ENCODE results near the gene IL1B.

The IL1B gene

GRCh38 chr2:112831513-112831845 lies 5.1 kb downstream of the IL1B start:
- TF ChIP-seq JUND (IDR thresholded peaks at IDR 0.05; ENCODE audit: low read depth), result no peak
- in situ Hi-C loops (cut with HindIII; ENCODE audit: low pct_unique_long_range_greater_than_20kb, low sequenced_read_pairs), result no loop called here
- no peak for DNase-seq (ENCODE audit: low read depth in 1 of 2, low spot score in 1 of 2)

GRCh38 chr2:112830682-112831512 lies 5.7 kb downstream of the IL1B start:
- in situ Hi-C loops (cut with HindIII; ENCODE audit: low pct_unique_long_range_greater_than_20kb, low sequenced_read_pairs), result no loop called here
- DNase-seq (ENCODE audit: low read depth in 1 of 2, low spot score in 1 of 2), result no peak
- no peak for TF ChIP-seq JUND (IDR thresholded peaks at IDR 0.05; ENCODE audit: low read depth)

- in situ Hi-C loops (cut with HindIII; ENCODE audit: low pct_unique_long_range_greater_than_20kb, low sequenced_read_pairs), result no loop called here
- TF ChIP-seq JUND (IDR thresholded peaks at IDR 0.05; ENCODE audit: low read depth), result no peak
- DNase-seq (ENCODE audit: low read depth in 1 of 2, low spot score in 1 of 2), result no peak
These were observed 6.5 kb downstream of the IL1B start for GRCh38 chr2:112829961-112830681.

GRCh38 chr2:112829101-112829960 lies 7.2 kb downstream of the IL1B start:
- no peak for DNase-seq (ENCODE audit: low read depth in 1 of 2, low spot score in 1 of 2)
- TF ChIP-seq JUND (IDR thresholded peaks at IDR 0.05; ENCODE audit: low read depth), result no peak
- in situ Hi-C loops (cut with HindIII; ENCODE audit: low pct_unique_long_range_greater_than_20kb, low sequenced_read_pairs), result no loop called here

GRCh38 chr2:112828251-112828691 lies 8.3 kb downstream of the IL1B start:
- in situ Hi-C loops (cut with HindIII; ENCODE audit: low pct_unique_long_range_greater_than_20kb, low sequenced_read_pairs), result no loop called here
- DNase-seq (ENCODE audit: low read depth in 1 of 2, low spot score in 1 of 2), result no peak

GRCh38 chr2:112827604-112828185 lies 8.9 kb downstream of the IL1B start:
- in situ Hi-C loops (cut with HindIII; ENCODE audit: low pct_unique_long_range_greater_than_20kb, low sequenced_read_pairs), result no loop called here
- no peak for TF ChIP-seq JUND (IDR thresholded peaks at IDR 0.05; ENCODE audit: low read depth)
- DNase-seq (ENCODE audit: low read depth in 1 of 2, low spot score in 1 of 2), result no peak

More at GRCh38 chr2:112828251-112828691, 8.3 kb downstream of the IL1B start:
- no peak for TF ChIP-seq JUND (IDR thresholded peaks at IDR 0.05; ENCODE audit: low read depth)

GRCh38 chr2:112827009-112827408 lies 9.6 kb downstream of the IL1B start:
- in situ Hi-C loops (cut with HindIII; ENCODE audit: low pct_unique_long_range_greater_than_20kb, low sequenced_read_pairs), result no loop called here
- TF ChIP-seq JUND (IDR thresholded peaks at IDR 0.05; ENCODE audit: low read depth), result no peak
- DNase-seq (ENCODE audit: low read depth in 1 of 2, low spot score in 1 of 2), result no peak

GRCh38 chr2:112825706-112826105 lies 10.9 kb downstream of the IL1B start:
- no peak for DNase-seq (ENCODE audit: low read depth in 1 of 2, low spot score in 1 of 2)
- in situ Hi-C loops (cut with HindIII; ENCODE audit: low pct_unique_long_range_greater_than_20kb, low sequenced_read_pairs), result no loop called here

GRCh38 chr2:112824694-112825085 lies 11.9 kb downstream of the IL1B start:
- DNase-seq (ENCODE audit: low read depth in 1 of 2, low spot score in 1 of 2), result no peak
- in situ Hi-C loops (cut with HindIII; ENCODE audit: low pct_unique_long_range_greater_than_20kb, low sequenced_read_pairs), result no loop called here

More at GRCh38 chr2:112825706-112826105, 10.9 kb downstream of the IL1B start:
- no peak for TF ChIP-seq JUND (IDR thresholded peaks at IDR 0.05; ENCODE audit: low read depth)

GRCh38 chr2:112821682-112822081 lies 14.9 kb downstream of the IL1B start:
- TF ChIP-seq JUND (IDR thresholded peaks at IDR 0.05; ENCODE audit: low read depth), result no peak
- no peak for DNase-seq (ENCODE audit: low read depth in 1 of 2, low spot score in 1 of 2)
- in situ Hi-C loops (cut with HindIII; ENCODE audit: low pct_unique_long_range_greater_than_20kb, low sequenced_read_pairs), result no loop called here

More at GRCh38 chr2:112824694-112825085, 11.9 kb downstream of the IL1B start:
- TF ChIP-seq JUND (IDR thresholded peaks at IDR 0.05; ENCODE audit: low read depth), result no peak

- DNase-seq (ENCODE audit: low read depth in 1 of 2, low spot score in 1 of 2), result no peak
- TF ChIP-seq JUND (IDR thresholded peaks at IDR 0.05; ENCODE audit: low read depth), result no peak
- in situ Hi-C loops (cut with HindIII; ENCODE audit: low pct_unique_long_range_greater_than_20kb, low sequenced_read_pairs), result no loop called here
These were observed 15.4 kb downstream of the IL1B start for GRCh38 chr2:112821142-112821541.

GRCh38 chr2:112820343-112820742 lies 16.2 kb downstream of the IL1B start:
- TF ChIP-seq JUND (IDR thresholded peaks at IDR 0.05; ENCODE audit: low read depth), result no peak
- in situ Hi-C loops (cut with HindIII; ENCODE audit: low pct_unique_long_range_greater_than_20kb, low sequenced_read_pairs), result no loop called here
- DNase-seq (ENCODE audit: low read depth in 1 of 2, low spot score in 1 of 2), result no peak
